Esophagus squamous epithelium (tissue), 5 donors: ENCODE results near the gene CACHD1. TPM values are rescaled to one million over a fixed set of nuclear protein-coding genes. Genes with fewer than 3 reads are reported as not detected.

Source experiments
- DNase-seq: peaks from one replicate; lab custom pipeline; 2025; lab: John Stamatoyannopoulos, UW
- H3K27ac ChIP-seq, 4 donors: fragments of 200-600 bp; sonication (generic); one replicate each; pipeline ENCODE4 v1.5.1; 2016 to 2019; ENCODE audit warnings: mild to moderate bottlenecking in 1 of 4
- H3K27me3 ChIP-seq, 4 donors: fragments of 200-600 bp; sonication (generic); 1 replicate in 3 of 4; 2 replicates in 1 of 4; pipeline versions ENCODE4 v1.5.1 to v1.6.0; 2017 to 2021; ENCODE audit warnings: antibody characterized with exemption in 1 of 4
- H3K36me3 ChIP-seq, 3 donors: fragments of 200-600 bp; sonication (generic); one replicate each; pipeline ENCODE4 v1.5.1; 2016 to 2019
- H3K4me1 ChIP-seq, 3 donors: fragments of 200-600 bp; sonication (generic); one replicate each; pipeline ENCODE4 v1.5.1; 2017 to 2019
- H3K4me3 ChIP-seq, 4 donors: fragments of 200-600 bp; sonication (generic); 1 replicate in 3 of 4; 2 replicates in 1 of 4; pipeline ENCODE4 v1.5.1; 2016 to 2019; ENCODE audit warnings: mild to moderate bottlenecking in 2 of 4, moderate library complexity in 1 of 4
- H3K9me3 ChIP-seq, 3 donors: fragments of 200-600 bp; sonication (generic); one replicate each; pipeline ENCODE4 v1.5.1; 2016 to 2019
- POLR2A ChIP-seq, 4 donors: fragments of 450-650 bp; IDR thresholded peaks; one replicate each; pipeline ENCODE4 v1.6.1; 2017; ENCODE audit warnings: antibody characterized with exemption in 4 of 4, mild to moderate bottlenecking in 4 of 4, moderate library complexity in 3 of 4
- WGBS, 2 donors: methylation state at CpG; one replicate each; pipeline ENCODE4 v1.1.5; 2018; 5-methylcytosine and 5-hydroxymethylcytosine counted together
- intact Hi-C: fragments of 100-400 bp; cut with DNase I; formaldehyde crosslinking; loops from one replicate; pipeline ENCODE4 v1.15.0; 2022
- total RNA-seq, 4 donors: library from RNA; depleted of rRNA; stranded (reverse); fragments of >200 nt; gene quantifications; one replicate each; pipeline ENCODE4 v1.1.0, GENCODE V29; 2016
- TF ChIP-seq, protein P1 (sequence below), 6 experiments: fragments of 450-650 bp in 4 of 6; fragments of 200-600 bp in 2 of 6; sonication (generic) in 2 of 6; IDR thresholded peaks; one replicate each; pipeline ENCODE4 v1.5.1; 2016 to 2019; ENCODE audit warnings: antibody characterized with exemption in 6 of 6, mild to moderate bottlenecking in 4 of 6, moderate library complexity in 4 of 6
- donor health status: DM: yes; HTN: yes; CAD: no.

Gene CACHD1
- total RNA-seq, 4 donors from 2014 or later, result 1.9 to 14.5 (median 4.1) TPM

DNA sequence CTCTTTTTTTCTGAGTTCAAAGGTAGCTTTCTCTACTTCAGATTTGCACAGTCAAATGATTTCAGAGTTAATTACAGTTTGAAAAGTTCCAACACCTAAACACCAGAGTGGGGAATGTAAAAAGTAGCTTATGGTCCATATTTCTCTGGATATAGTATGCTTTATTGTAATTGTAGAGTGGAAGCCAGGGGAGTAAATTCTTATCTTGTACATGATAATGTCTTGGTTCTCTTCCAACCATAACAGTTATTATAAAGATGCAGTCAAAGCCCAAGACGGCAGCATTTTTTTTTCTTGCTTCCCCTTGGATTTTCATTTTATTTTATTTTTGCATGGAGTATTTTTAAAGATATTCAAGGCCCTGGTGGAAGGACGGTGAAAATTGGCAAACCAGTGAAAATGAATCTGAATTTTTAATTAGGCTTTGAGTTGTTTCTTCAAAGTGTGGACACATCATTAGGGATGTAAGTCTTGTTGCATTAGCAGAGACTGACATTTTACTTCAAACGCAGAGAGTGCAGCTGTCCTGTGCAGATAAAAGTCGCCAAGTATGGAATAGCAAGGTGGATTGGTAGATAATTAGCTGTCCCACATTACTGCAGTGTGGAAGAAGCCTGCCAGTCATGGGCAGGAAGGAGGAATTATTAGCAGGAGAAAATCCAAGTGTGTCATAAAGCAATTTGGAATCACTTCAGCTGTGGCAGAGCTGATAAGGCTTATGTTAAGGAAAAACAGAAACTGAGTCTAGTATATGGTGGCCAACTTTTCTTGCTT lies 11.3 kb downstream of the CACHD1 start:
- TF ChIP-seq POLR2A (IDR thresholded peaks at IDR 0.05), result no peak
- TF ChIP-seq, protein P1, sequence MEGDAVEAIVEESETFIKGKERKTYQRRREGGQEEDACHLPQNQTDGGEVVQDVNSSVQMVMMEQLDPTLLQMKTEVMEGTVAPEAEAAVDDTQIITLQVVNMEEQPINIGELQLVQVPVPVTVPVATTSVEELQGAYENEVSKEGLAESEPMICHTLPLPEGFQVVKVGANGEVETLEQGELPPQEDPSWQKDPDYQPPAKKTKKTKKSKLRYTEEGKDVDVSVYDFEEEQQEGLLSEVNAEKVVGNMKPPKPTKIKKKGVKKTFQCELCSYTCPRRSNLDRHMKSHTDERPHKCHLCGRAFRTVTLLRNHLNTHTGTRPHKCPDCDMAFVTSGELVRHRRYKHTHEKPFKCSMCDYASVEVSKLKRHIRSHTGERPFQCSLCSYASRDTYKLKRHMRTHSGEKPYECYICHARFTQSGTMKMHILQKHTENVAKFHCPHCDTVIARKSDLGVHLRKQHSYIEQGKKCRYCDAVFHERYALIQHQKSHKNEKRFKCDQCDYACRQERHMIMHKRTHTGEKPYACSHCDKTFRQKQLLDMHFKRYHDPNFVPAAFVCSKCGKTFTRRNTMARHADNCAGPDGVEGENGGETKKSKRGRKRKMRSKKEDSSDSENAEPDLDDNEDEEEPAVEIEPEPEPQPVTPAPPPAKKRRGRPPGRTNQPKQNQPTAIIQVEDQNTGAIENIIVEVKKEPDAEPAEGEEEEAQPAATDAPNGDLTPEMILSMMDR (IDR thresholded peaks at IDR 0.05), result no peak
- 70 to 77% methylated on average over 4 of the region's 4 CpGs for WGBS, 2 donors
- H3K9me3 ChIP-seq, result no peaks in the 10 kb centered on the region
- peaks cover 0 to 77% (median 6%) of the 10 kb centered on the region in 3 donors for H3K4me1 ChIP-seq
- H3K36me3 ChIP-seq, result no peaks in the 10 kb centered on the region
- no peak for DNase-seq
- no peak overlapping the region for H3K4me3 ChIP-seq
- no peaks in the 10 kb centered on the region for H3K27me3 ChIP-seq
- intact Hi-C loops, result no loop called here
- H3K27ac ChIP-seq, result no peak overlapping the region

DNA sequence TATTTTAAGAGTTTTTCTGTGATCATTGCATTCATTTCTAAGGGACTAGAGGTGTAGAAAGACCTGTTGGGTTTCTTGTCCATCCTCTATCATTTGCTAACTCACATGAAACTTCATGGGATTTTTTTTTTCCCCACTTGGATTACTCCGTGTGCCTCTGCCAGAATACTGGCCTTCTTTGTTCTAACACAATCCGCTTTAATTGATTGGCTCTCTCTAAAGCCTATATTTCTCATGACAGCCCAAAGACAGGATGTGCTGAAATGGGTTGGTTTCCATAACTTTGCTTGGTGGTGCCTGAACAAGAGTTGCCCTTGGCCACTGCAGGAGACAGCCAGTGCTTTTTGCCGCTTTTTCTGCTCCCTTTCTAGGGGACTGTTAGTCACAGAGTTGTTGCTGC lies 12.2 kb downstream of the CACHD1 start:
- Histone ChIP-seq H3K4me3 (no peak overlapping the region), H3K4me1 (peaks cover 0 to 67% (median 1%) of the 10 kb centered on the region in 3 donors), H3K9me3 (no peaks in the 10 kb centered on the region), H3K27ac (no peak overlapping the region), H3K36me3 (no peaks in the 10 kb centered on the region), H3K27me3 (no peaks in the 10 kb centered on the region)
- WGBS, 2 donors, result 67 to 84% methylated on average over 3 of the region's 3 CpGs
- no peak for DNase-seq
- intact Hi-C loops, result no loop called here
- TF ChIP-seq POLR2A (IDR thresholded peaks at IDR 0.05), result no peak
- TF ChIP-seq, protein P1 (IDR thresholded peaks at IDR 0.05), result no peak

DNA sequence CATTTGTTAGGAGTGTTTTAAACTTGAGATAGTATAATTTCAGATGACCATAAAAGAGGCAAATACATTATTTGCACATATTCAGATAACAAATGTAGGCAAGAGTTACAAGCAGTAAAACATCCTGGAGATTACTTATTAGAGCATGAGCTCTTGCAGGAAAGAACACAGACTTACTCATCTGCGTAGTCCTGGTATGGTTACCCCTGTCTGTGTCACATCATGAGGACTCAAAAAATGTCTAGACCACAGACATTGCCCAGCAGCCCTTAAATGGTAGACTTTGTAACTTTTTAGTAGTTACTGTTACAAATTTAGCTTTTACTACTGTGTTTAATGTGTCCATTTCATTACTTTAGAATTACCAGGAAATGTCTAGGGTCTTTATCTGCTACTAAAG lies 12.8 kb downstream of the CACHD1 start:
- intact Hi-C loops, result no loop called here
- TF ChIP-seq, protein P1 (IDR thresholded peaks at IDR 0.05), result no peak
- TF ChIP-seq POLR2A (IDR thresholded peaks at IDR 0.05), result no peak
- no peak for DNase-seq
- Histone ChIP-seq H3K9me3 (no peaks in the 10 kb centered on the region), H3K4me1 (peaks cover 0 to 61% (median 0%) of the 10 kb centered on the region in 3 donors), H3K36me3 (no peaks in the 10 kb centered on the region), H3K27me3 (no peaks in the 10 kb centered on the region), H3K27ac (no peak overlapping the region), H3K4me3 (no peak overlapping the region)
- WGBS, 2 donors, result 88% methylated on average over 1 of the region's 1 CpG

DNA sequence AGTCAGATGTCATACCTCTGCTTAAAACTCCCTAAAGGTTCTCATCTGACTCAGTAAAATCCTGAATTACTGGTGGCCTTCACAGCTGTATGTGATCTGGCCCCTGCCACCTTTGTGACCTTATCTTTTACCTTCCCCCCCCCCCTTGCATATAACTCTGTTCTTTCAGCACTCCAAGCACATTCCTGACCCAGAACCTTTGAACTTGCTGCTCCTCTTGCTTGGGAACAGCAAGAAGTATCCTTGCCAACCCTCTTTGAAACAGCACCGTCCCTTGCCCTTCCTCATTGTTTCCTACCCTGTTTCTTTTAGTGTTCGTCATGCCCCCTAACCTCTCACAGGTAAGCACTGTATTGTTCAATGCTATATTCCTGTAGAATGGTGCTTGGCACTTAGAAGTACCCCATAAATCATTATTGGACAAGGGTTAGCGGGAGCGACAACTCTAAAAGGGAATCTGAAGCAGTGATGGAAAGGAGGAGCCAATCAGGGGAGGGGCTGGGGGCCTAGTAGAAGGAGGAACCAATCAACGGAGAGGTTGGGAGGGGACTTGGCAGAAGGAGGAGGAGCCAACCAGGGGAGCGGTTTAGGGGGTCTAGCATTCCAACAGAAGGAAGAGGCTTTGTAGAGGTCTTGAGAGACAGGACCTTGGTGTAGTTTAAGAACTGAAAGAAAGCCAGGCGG lies 13.9 kb downstream of the CACHD1 start:
- no peak for DNase-seq
- H3K27ac ChIP-seq, result no peak overlapping the region
- H3K9me3 ChIP-seq, result no peaks in the 10 kb centered on the region
- no peak for TF ChIP-seq POLR2A (IDR thresholded peaks at IDR 0.05)
- TF ChIP-seq, protein P1 (IDR thresholded peaks at IDR 0.05), result no peak
- no peaks in the 10 kb centered on the region for H3K36me3 ChIP-seq
- peaks cover 0 to 52% (median 0%) of the 10 kb centered on the region in 3 donors for H3K4me1 ChIP-seq
- 90 to 95% methylated on average over 6 to 7 of the region's 7 CpGs for WGBS, 2 donors
- intact Hi-C loops, result no loop called here
- H3K4me3 ChIP-seq, result no peak overlapping the region
- H3K27me3 ChIP-seq, result no peaks in the 10 kb centered on the region

DNA sequence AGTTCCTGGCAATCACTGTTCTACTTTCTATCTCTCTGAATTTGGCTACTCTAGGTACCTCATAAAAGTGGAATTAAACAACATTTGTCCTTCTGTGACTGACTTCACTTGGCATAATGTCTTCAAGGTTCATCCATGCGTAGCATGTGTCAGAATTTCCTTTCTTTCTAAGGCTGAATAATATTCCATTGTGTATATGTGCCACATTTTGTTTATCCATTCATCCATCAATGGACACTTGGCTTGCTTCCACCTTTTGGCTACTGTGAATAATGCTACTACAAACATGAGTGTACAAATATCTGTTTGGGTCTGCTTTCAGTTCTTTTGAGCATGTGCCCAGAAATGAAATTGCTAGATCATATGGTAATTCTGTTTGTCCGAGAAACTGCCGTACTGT lies 14.7 kb downstream of the CACHD1 start:
- H3K27me3 ChIP-seq, result no peaks in the 10 kb centered on the region
- H3K27ac ChIP-seq, result no peak overlapping the region
- no peaks in the 10 kb centered on the region for H3K9me3 ChIP-seq
- DNase-seq, result no peak
- TF ChIP-seq, protein P1 (IDR thresholded peaks at IDR 0.05), result no peak
- no peak for TF ChIP-seq POLR2A (IDR thresholded peaks at IDR 0.05)
- no peak overlapping the region for H3K4me3 ChIP-seq
- peaks cover 0 to 46% (median 0%) of the 10 kb centered on the region in 3 donors for H3K4me1 ChIP-seq
- H3K36me3 ChIP-seq, result no peaks in the 10 kb centered on the region
- WGBS, 2 donors, result 71 to 74% methylated on average over 3 of the region's 3 CpGs
- intact Hi-C loops, result no loop called here
